IMR-90 (cell line): Measurements from ENCODE around the gene CCNYL1. TPM values are rescaled to one million over a fixed set of nuclear protein-coding genes. Genes with fewer than 3 reads are reported as not detected.

ENCODE experiments used
- ATAC-seq: fragments of 200-7000 bp; cut with Tn5 transposase; 2 replicates; pipeline ENCODE4 v1.9.1; 2020; ENCODE audit warnings: low read depth, mild to moderate bottlenecking, moderate library complexity
- BruUV-seq: library from RNA; stranded (reverse); fragments of 400-500 nt; replicated peaks from 2 replicates; lab custom pipeline; 2021; lab: Mats Ljungman, UMichigan
- CTCF ChIA-PET: fragments of 300-600 bp; formaldehyde crosslinking; extraction: SDS; loops from one replicate; lab custom pipeline; 2021; ENCODE audit warnings: antibody characterized with exemption; lab: Yijun Ruan, JAX
- POLR2A ChIA-PET: fragments of 300-600 bp; sonication (Branson Sonifier 250); formaldehyde crosslinking; loops from one replicate; lab custom pipeline; 2022; ENCODE audit warnings: antibody characterized with exemption; ENCODE audit not compliant: unreplicated experiment; lab: Charles Lee
- DNase-seq: peaks from one replicate; pipeline ENCODE4 v3.0.0; 2013
- H2AFZ ChIP-seq: replicated peaks from 2 replicates; pipeline ENCODE3; 2013; ENCODE audit warnings: low read length, mild to moderate bottlenecking; ENCODE audit not compliant: poor library complexity
- H2AK5ac ChIP-seq: 2 replicates; pipeline ENCODE4 v1.6.1; 2013; ENCODE audit warnings: low read depth, low read length, inconsistent platforms
- H2AK9ac ChIP-seq: replicated peaks from 2 replicates; pipeline ENCODE3; 2013; ENCODE audit warnings: mild to moderate bottlenecking, low read depth, low read length, moderate library complexity; ENCODE audit not compliant: poor library complexity
- H2BK120ac ChIP-seq: 2 replicates; pipeline ENCODE4 v1.6.1; 2013; ENCODE audit warnings: low read depth, low read length, inconsistent platforms
- H2BK15ac ChIP-seq: 3 replicates; pipeline ENCODE4 v1.6.1; 2013; ENCODE audit warnings: low read depth, low read length, inconsistent platforms
- H2BK20ac ChIP-seq: 2 replicates; pipeline ENCODE4 v1.6.1; 2013; ENCODE audit warnings: low read depth, mild to moderate bottlenecking, inconsistent platforms, low read length, moderate library complexity
- H2BK5ac ChIP-seq: 2 replicates; pipeline ENCODE4 v1.6.1; 2013; ENCODE audit warnings: mild to moderate bottlenecking, low read depth, low read length, inconsistent platforms; ENCODE audit not compliant: poor library complexity, severe bottlenecking
- H3K14ac ChIP-seq: replicated peaks from 2 replicates; pipeline ENCODE4 v1.6.1; 2013; ENCODE audit warnings: low read depth, low read length, inconsistent platforms
- H3K18ac ChIP-seq: 2 replicates; pipeline ENCODE4 v1.6.1; 2013; ENCODE audit warnings: low read depth, low read length, control low read depth
- H3K23ac ChIP-seq: 2 replicates; pipeline ENCODE4 v1.6.1; 2013; ENCODE audit warnings: low read depth, low read length, inconsistent platforms
- H3K27ac ChIP-seq: 2 replicates; pipeline ENCODE4 v1.5.1; 2013; ENCODE audit warnings: mild to moderate bottlenecking, control low read depth, low read length; ENCODE audit not compliant: insufficient read depth
- H3K27me3 ChIP-seq: 2 replicates; pipeline ENCODE4 v1.6.1; 2013; ENCODE audit warnings: low read length; ENCODE audit not compliant: control insufficient read depth, insufficient read depth
- H3K36me3 ChIP-seq: 2 replicates; pipeline ENCODE4 v1.6.1; 2013; ENCODE audit warnings: low read length, mixed read lengths; ENCODE audit not compliant: control insufficient read depth, insufficient read depth
- H3K4ac ChIP-seq: 2 replicates; pipeline ENCODE4 v1.6.1; 2013; ENCODE audit warnings: low read depth, low read length, inconsistent platforms
- H3K4me1 ChIP-seq: 2 replicates; pipeline ENCODE4 v1.6.1; 2013; ENCODE audit warnings: low read length, mixed read lengths; ENCODE audit not compliant: control insufficient read depth, insufficient read depth
- H3K4me2 ChIP-seq: 2 replicates; pipeline ENCODE4 v1.6.1; 2013; ENCODE audit warnings: low read depth, mild to moderate bottlenecking, control low read depth, low read length, moderate library complexity
- H3K4me3 ChIP-seq: 2 replicates; pipeline ENCODE4 v1.5.1; 2013; ENCODE audit warnings: low read depth, mild to moderate bottlenecking, control low read depth, low read length, moderate library complexity; ENCODE audit not compliant: insufficient read depth
- H3K56ac ChIP-seq: 2 replicates; pipeline ENCODE4 v1.6.1; 2013; ENCODE audit warnings: low read length, inconsistent platforms; ENCODE audit not compliant: insufficient read depth; ENCODE audit errors: extremely low read depth
- H3K79me1 ChIP-seq, 2 experiments: 2 replicates each; pipeline ENCODE4 v1.6.1; 2013; ENCODE audit warnings: low read length in 2 of 2, inconsistent platforms in 1 of 2, low read depth in 1 of 2
- H3K9ac ChIP-seq: 2 replicates; pipeline ENCODE4 v1.6.1; 2013; ENCODE audit warnings: low read depth, low read length, control low read depth
- H3K9me1 ChIP-seq: 2 replicates; pipeline ENCODE4 v1.6.1; 2013; ENCODE audit warnings: low read length, inconsistent platforms; ENCODE audit not compliant: insufficient read depth
- H3K9me3 ChIP-seq: 2 replicates; pipeline ENCODE4 v1.6.1; 2013; ENCODE audit warnings: low read length; ENCODE audit not compliant: control insufficient read depth, insufficient read depth
- H4K20me1 ChIP-seq: 2 replicates; pipeline ENCODE4 v1.6.1; 2013; ENCODE audit warnings: low read length, inconsistent platforms; ENCODE audit not compliant: insufficient read depth
- H4K5ac ChIP-seq: 2 replicates; pipeline ENCODE4 v1.6.1; 2013; ENCODE audit warnings: mild to moderate bottlenecking, low read depth, low read length, control low read depth
- H4K8ac ChIP-seq, 2 experiments: 2 replicates each; pipeline ENCODE4 v1.6.1; 2013; ENCODE audit warnings: low read depth in 2 of 2, low read length in 2 of 2, control low read depth in 1 of 2, inconsistent platforms in 1 of 2
- H4K91ac ChIP-seq: 2 replicates; pipeline ENCODE4 v1.6.1; 2013; ENCODE audit warnings: low read depth, low read length, inconsistent platforms; ENCODE audit not compliant: insufficient read depth
- BHLHE40 ChIP-seq: fragments of 150-350 bp; IDR thresholded peaks from 2 replicates; pipeline ENCODE4 v1.6.1; 2016; ENCODE audit warnings: mild to moderate bottlenecking, low read depth, low read length
- CEBPB ChIP-seq: IDR thresholded peaks from 2 replicates; pipeline ENCODE4 v1.6.1; 2012; ENCODE audit warnings: low read depth, low read length, improper control_type of control experiment
- CHD1 ChIP-seq: IDR thresholded peaks from 2 replicates; pipeline ENCODE4 v1.6.1; 2012; ENCODE audit warnings: low read depth, low read length, improper control_type of control experiment
- FOS ChIP-seq: fragments of 150-350 bp; IDR thresholded peaks from 2 replicates; pipeline ENCODE4 v1.6.1; 2016; ENCODE audit warnings: low read depth, low read length
- MAFK ChIP-seq: IDR thresholded peaks from 2 replicates; pipeline ENCODE4 v1.6.1; 2012; ENCODE audit warnings: low read depth, low read length, improper control_type of control experiment
- MAZ ChIP-seq: IDR thresholded peaks from 2 replicates; pipeline ENCODE4 v1.6.1; 2012; ENCODE audit warnings: low read depth, mild to moderate bottlenecking, low read length, improper control_type of control experiment, moderate library complexity, borderline replicate concordance
- MXI1 ChIP-seq: IDR thresholded peaks from 2 replicates; pipeline ENCODE4 v1.6.1; 2012; ENCODE audit warnings: low read depth, mild to moderate bottlenecking, low read length, moderate library complexity, borderline replicate concordance
- NFE2L2 ChIP-seq: fragments of 150-350 bp; IDR thresholded peaks from 2 replicates; pipeline ENCODE4 v1.6.1; 2016; ENCODE audit warnings: low read depth, mild to moderate bottlenecking, low read length
- POLR2A ChIP-seq: IDR thresholded peaks from 2 replicates; pipeline ENCODE4 v1.6.1; 2012; ENCODE audit warnings: mild to moderate bottlenecking, low read depth, low read length
- RAD21 ChIP-seq: IDR thresholded peaks from 2 replicates; pipeline ENCODE4 v1.6.1; 2012; ENCODE audit warnings: low read length, improper control_type of control experiment
- RCOR1 ChIP-seq: IDR thresholded peaks from 2 replicates; pipeline ENCODE4 v1.6.1; 2012; ENCODE audit warnings: mild to moderate bottlenecking, low read length, improper control_type of control experiment; ENCODE audit not compliant: insufficient replicate concordance
- RFX5 ChIP-seq: IDR thresholded peaks from 2 replicates; pipeline ENCODE4 v1.8.0; 2012; ENCODE audit warnings: low read depth, mild to moderate bottlenecking, low read length, moderate library complexity
- SMC3 ChIP-seq: fragments of 150-350 bp; IDR thresholded peaks from 2 replicates; pipeline ENCODE4 v1.6.1; 2016; ENCODE audit warnings: low read depth, mild to moderate bottlenecking, antibody characterized with exemption, low read length, moderate library complexity
- WGBS, 2 experiments: methylation state at CpG; one replicate each; pipeline versions ENCODE4 v1.1.5 to v1.1.7; 2013; ENCODE audit warnings: missing lambda C conversion rate in 2 of 2; ENCODE audit not compliant: insufficient read length in 1 of 2; ENCODE audit errors: extremely low coverage in 2 of 2; 5-methylcytosine and 5-hydroxymethylcytosine counted together
- dilution Hi-C: fragments of 300-500 bp; cut with HindIII; formaldehyde crosslinking; loops from one replicate; pipeline ENCODE4 v1.14.3; 2018; ENCODE audit warnings: low sequenced_read_pairs; ENCODE audit not compliant: unreplicated experiment
- in situ Hi-C: fragments of 300-500 bp; cut with MboI; formaldehyde crosslinking; loops from 3 replicates; pipeline ENCODE4 v1.14.3; 2019; ENCODE audit warnings: low sequenced_read_pairs, inconsistent platforms, mixed read lengths
- intact Hi-C: fragments of 100-400 bp; cut with micrococcal nuclease; formaldehyde crosslinking; loops from 2 replicates; pipeline ENCODE4 v1.10.0; 2022
- polyA plus RNA-seq, 3 experiments: library from polyadenylated mRNA; depleted of rRNA; stranded (reverse); fragments of >200 nt; gene quantifications; 2 replicates each; pipeline ENCODE4 v1.2.3, GENCODE V29; 2012; ENCODE audit warnings: low replicate concordance in 1 of 3
- total RNA-seq: library from RNA; depleted of rRNA; stranded (reverse); fragments of >200 nt; gene quantifications from 2 replicates; pipeline ENCODE4 v1.2.3, GENCODE V29; 2012
- TF ChIP-seq, protein P1 (sequence below): fragments of 150-350 bp; IDR thresholded peaks from 2 replicates; pipeline ENCODE4 v1.6.1; 2016; ENCODE audit warnings: low read depth, mild to moderate bottlenecking, low read length, moderate library complexity, borderline replicate concordance
- TF ChIP-seq, protein P2 (sequence below): fragments of 150-350 bp; IDR thresholded peaks from 2 replicates; pipeline ENCODE4 v1.6.1; 2017; ENCODE audit warnings: mild to moderate bottlenecking, antibody characterized with exemption, low read length, low read depth
- TF ChIP-seq, protein P3 (sequence below): conservative IDR thresholded peaks from 2 replicates; pipeline ENCODE4 v1.5.1; 2012; ENCODE audit warnings: mild to moderate bottlenecking, low read depth, low read length, improper control_type of control experiment

Gene CCNYL1
- total and polyA plus RNA-seq, 2 of the 4 experiments (the other 2 are of a cell fraction), result 5.4 to 7.3 TPM

DNA sequence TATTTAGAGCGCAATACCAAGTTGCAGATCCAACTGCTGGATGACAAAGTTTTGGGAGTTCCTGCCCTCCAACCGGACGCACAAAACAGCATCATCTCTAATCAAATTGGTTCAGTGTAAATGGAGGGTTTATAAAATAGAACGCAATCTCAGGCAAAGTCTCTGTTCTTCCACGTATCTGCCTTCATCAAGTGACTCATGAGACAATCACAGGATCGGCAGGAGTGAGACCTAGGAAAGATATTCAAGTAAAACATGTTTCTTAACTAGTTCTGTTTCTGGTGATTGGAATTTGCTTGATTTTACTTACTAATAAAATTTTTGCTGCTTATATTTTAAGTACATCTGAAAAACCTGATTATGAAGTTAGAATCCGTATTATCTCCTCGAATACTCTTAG lies 50.7 kb downstream of the CCNYL1 start:
- Histone ChIP-seq H2AK9ac (no peak overlapping the region), H3K79me1 (no peaks in the 10 kb centered on the region), H2BK20ac (no peak overlapping the region), H3K9me3 (no peaks in the 10 kb centered on the region), H3K14ac (no peak overlapping the region), H2BK5ac (no peak overlapping the region), H3K9me1 (no peaks in the 10 kb centered on the region), H2BK120ac (no peak overlapping the region), H4K5ac (no peak overlapping the region), H3K4me2 (no peak overlapping the region), H3K4ac (no peak overlapping the region), H3K9ac (no peak overlapping the region), H3K4me3 (no peak overlapping the region), H4K8ac (no peak overlapping the region), H3K4me1 (peaks cover 2% of the 10 kb centered on the region; the same call in 1 of the 2 replicates), H3K27ac (no peak overlapping the region), H2BK15ac (no peak overlapping the region), H3K18ac (no peak overlapping the region), H4K91ac (no peak overlapping the region), H4K20me1 (no peaks in the 10 kb centered on the region), H3K23ac (no peak overlapping the region), H2AK5ac (no peak overlapping the region), H3K56ac (no peak overlapping the region), H2AFZ (no peak overlapping the region), H3K36me3 (no peaks in the 10 kb centered on the region), H3K27me3 (peaks cover 1% of the 10 kb centered on the region; the same call in 1 of the 2 replicates)
- in situ Hi-C loops (no loop called here), dilution Hi-C loops (no loop called here), intact Hi-C loops (no loop called here)
- ChIA-PET CTCF (no interaction called here), POLR2A (no interaction called here)
- peak; percentile 53 for DNase-seq
- ATAC-seq, result no peak
- TF ChIP-seq FOS (no peak), BHLHE40 (no peak), MAZ (no peak), MAFK (no peak), SMC3 (no peak), RFX5 (no peak), CHD1 (no peak), RAD21 (no peak), NFE2L2 (no peak), MXI1 (no peak), POLR2A (no peak), CEBPB (no peak), RCOR1 (no peak)
- TF ChIP-seq, protein P1, sequence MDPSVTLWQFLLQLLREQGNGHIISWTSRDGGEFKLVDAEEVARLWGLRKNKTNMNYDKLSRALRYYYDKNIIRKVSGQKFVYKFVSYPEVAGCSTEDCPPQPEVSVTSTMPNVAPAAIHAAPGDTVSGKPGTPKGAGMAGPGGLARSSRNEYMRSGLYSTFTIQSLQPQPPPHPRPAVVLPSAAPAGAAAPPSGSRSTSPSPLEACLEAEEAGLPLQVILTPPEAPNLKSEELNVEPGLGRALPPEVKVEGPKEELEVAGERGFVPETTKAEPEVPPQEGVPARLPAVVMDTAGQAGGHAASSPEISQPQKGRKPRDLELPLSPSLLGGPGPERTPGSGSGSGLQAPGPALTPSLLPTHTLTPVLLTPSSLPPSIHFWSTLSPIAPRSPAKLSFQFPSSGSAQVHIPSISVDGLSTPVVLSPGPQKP, result no peak
- TF ChIP-seq, protein P2, sequence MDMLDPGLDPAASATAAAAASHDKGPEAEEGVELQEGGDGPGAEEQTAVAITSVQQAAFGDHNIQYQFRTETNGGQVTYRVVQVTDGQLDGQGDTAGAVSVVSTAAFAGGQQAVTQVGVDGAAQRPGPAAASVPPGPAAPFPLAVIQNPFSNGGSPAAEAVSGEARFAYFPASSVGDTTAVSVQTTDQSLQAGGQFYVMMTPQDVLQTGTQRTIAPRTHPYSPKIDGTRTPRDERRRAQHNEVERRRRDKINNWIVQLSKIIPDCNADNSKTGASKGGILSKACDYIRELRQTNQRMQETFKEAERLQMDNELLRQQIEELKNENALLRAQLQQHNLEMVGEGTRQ, result no peak
- TF ChIP-seq, protein P3, sequence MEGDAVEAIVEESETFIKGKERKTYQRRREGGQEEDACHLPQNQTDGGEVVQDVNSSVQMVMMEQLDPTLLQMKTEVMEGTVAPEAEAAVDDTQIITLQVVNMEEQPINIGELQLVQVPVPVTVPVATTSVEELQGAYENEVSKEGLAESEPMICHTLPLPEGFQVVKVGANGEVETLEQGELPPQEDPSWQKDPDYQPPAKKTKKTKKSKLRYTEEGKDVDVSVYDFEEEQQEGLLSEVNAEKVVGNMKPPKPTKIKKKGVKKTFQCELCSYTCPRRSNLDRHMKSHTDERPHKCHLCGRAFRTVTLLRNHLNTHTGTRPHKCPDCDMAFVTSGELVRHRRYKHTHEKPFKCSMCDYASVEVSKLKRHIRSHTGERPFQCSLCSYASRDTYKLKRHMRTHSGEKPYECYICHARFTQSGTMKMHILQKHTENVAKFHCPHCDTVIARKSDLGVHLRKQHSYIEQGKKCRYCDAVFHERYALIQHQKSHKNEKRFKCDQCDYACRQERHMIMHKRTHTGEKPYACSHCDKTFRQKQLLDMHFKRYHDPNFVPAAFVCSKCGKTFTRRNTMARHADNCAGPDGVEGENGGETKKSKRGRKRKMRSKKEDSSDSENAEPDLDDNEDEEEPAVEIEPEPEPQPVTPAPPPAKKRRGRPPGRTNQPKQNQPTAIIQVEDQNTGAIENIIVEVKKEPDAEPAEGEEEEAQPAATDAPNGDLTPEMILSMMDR, result no peak
- BruUV-seq, result no TSS peak
- no CpG with 5 or more reads among the region's 8 CpGs for WGBS, 2 experiments
